NT2/D1 (cell line): ENCODE measurements around the gene UBL7.

ENCODE experiments used
- SUZ12 ChIP-seq: IDR thresholded peaks from 2 replicates; pipeline ENCODE4 v1.6.1; 2011; ENCODE audit not compliant: insufficient read length, insufficient read depth; ENCODE audit errors: extremely low read depth
- ZNF274 ChIP-seq: IDR thresholded peaks from 2 replicates; pipeline ENCODE4 v1.6.1; 2011; ENCODE audit warnings: mild to moderate bottlenecking, low read depth, low read length

- TF ChIP-seq SUZ12 (no peak), ZNF274 (no peak)
Observed at GRCh38 chr15:74442604-74443003, 18.4 kb downstream of the UBL7 start.
